ENCODE results near the gene CSMD2.

The CSMD2 gene

DNA sequence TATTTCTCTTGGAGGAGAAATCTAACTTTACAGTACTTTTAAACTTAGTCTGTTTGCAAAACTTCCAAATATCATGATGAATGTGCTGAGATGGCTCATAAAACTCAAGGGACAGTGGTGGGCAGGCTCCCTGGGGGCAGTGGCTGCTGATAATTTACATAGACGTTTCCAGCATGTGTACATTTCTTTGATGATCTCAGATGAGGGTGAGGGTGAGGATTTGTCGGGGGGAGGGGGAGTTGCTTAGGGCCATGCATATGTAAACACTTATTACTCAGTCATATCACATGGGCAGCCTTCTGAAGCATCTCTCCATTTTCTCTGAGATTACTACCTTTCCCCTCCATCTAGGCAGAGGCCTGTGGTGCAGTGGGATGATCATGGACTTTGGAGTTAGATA, 454.1 kb downstream of the CSMD2 start:
- peak in 2 of 3 experiments; percentile 9 to 26 for DNase-seq

DNA sequence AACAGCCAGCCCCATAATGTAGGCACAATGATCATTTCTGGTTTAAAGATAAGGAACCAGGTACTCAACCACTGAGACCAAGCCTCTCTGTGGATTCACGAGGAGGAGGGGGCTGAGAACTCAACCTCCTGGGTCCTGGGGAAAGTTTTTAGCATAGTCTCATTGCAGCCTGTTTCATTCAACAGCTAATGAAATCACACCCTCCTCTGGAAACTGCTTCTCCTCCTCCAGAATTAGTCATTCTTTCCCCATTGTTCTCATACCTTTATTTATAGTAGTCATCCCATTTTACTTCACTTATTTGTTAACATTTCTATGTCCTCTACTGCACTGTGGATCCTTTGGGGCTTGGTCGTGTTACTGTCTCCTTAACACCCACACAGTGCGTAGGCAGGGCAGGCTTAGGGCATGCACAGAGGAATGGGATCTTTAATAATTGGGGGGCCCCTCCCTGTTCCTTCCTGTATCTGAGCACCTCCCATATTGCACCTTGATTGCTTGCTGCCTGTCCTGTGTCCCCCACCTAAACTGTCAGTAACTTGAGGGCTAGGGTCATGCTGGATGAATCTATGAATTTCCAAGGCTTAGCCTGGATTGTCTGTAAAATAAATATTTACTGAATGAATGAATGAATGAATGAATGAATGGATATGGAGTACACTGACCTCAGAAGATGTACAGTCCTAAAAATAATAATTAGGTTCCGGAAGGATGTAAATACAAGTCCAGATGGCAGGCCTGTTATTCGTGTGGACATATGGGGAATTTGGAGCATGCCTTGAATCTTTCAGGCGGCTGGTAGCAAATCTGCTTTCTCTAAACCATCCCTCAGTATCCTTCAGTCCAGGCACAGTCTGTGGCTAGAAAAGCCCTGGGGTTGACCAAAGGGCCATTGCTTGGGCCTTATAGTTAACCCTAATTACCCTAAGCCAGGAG, 455.0 kb downstream of the CSMD2 start:
- no peak for DNase-seq

DNA sequence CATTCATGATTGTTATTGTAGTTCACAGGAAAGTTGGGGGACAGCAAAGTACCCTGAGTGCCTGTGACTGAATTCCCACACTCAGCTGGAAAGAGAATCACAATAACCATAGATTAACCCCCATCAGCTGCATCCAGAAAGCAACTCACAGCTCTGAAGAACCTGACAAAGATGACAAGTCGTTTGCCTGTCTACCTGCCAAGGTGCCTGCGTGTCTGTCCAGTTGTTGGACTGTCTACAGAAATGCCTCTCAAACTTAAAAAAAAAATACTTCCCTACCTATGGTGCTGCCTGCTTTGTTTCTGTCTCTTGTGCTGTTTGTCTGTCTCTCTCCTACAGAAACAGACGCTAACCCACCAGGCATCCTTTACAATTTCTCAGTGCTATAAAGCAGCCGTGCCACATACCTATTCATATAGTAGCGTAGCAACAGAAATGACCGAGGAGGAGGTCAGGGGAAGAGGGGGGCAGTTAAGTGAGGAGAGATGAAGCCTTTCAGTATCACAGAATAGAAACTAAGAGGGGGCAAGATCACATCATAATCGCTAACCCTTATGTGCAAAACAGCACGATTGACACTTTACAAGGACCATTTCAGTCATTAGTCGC, 455.8 kb downstream of the CSMD2 start:
- no peak for DNase-seq

DNA sequence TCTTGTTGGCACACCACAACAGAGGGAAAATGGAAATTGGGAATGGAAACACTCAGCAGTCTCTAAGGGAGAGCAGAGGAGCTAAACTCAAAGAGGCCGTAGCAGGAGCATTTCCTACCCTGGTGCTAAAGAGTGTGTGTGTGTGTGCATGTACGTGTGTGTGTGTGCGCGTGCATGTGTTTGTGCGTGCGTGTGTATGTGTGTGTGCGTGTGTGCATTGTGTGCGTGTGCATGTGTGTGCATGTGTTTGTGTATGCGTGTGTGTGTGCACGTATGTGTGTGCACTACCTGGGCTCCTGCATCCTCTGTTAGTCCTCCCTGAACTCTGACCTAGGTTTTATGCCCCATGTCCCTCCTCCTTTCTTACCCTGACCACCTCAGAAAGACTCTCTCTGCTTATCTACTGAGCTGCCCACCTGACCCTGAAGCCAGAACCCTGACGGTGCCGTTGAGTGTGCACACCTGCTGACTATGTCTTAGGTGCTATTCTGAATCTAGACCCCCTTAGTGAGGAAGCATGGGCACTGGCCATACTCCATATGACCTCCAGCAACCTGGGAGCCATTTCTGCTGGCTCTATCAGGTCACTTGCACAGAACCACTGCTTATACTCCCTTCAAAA, 458.3 kb downstream of the CSMD2 start:
- DNase-seq: no peak

DNA sequence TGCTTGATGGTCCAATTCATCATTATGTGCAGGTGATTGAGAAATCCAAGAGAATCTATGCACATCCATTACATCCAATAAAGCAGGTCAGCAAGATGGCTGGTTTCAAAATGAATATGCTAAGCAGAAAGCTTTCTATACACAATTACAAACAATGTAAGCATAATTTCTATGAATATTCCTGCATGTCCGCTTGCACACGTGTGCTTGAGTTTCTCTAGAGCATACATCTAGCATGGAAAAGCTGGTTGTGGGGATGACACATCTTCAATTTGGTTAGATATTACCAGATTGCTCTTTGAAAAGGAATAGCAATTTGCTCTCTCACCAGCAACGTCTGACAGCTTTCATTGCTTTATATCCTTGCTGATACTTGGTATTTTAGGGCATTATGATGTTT, 461.6 kb downstream of the CSMD2 start:
- DNase-seq: no peak

DNA sequence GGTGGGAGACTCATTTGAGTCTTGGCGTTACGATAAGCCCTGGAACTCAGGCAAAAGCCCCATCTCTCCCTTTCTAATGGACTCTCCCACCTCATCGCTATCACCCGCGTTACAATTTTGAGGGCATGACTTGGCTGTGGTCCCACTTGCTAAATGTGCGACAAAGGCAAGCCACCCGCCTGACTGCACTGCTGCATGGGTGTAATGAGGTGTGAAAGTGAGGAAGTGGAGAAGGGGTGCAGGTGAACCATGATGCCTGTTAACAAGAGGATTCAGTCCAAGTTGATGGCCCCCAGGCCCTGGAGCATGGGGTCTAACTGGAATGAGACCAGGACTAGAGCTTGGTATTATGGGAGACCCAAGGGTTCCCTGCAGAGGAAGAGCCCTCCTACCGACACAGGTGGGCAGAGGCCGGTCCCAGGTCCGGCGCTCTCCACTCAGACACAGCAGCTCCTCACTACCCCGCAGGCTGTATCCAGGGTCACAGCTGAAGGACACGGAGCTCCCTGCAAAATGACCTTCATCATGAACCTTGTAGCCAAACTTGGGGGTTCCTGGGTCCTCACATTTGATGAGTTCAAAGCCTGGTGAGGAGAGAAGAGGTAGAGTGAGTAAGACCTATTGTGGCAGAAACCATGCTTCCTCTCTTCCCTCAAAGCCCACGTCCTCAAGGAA, 466.5 kb downstream of the CSMD2 start:
- DNase-seq: no peak

DNA sequence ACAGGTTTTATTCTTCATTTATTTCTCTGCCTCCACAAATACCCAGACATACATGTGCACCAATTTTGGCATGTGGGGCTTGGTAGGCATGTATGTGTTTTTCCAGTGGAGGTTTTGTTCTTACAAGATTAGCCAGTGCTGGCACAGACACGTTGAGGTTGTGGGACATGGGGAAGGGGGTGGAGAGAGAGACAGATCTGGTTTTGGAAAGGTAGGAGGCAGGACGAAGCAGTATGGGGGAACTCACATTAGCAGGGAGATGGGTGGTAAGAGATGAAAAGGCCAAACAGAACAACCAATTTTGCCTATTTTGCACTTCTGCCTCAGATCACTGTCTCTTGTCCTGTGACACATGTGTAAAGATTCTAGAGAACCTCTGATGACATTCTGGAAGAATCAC, 467.2 kb downstream of the CSMD2 start:
- DNase-seq: no peak

DNA sequence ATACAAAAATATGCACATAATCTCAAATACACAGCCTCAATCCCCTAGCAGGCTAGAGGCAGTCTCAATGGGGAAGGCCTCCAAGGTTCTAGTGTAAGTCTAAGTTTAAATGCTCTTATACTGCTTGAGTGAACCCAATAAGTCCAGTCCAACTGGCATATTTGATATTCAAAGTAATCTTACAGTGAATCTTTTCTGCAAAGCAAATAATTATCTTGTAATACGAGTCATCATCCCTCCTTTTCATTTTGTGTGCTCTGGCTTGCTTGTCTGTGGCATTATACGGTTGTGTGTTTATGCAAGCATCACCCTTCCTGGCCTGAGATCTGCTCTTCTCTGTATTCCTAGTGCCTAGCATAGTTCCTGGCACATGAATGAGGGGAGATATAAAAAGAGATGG, 468.1 kb downstream of the CSMD2 start:
- DNase-seq: no peak

DNA sequence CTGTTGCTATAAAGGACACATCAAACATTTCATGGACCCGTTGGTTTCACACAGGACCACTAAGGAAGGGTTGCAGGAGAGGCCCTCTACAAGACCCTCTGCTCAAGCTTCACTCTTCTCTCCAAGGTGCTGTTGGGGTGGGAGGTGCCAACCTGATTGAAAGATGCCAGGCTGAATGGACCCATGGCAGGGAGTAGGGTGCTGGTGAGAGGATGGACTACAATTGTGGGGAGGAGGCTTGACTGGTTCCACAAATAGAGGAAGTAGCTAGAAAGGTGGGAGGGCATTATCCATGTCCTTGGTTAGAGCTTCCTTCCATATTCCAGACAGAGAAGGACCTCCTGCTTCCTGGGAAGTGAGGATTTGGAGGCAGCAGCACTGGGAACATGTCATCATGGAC, 468.7 kb downstream of the CSMD2 start:
- no peak for DNase-seq

DNA sequence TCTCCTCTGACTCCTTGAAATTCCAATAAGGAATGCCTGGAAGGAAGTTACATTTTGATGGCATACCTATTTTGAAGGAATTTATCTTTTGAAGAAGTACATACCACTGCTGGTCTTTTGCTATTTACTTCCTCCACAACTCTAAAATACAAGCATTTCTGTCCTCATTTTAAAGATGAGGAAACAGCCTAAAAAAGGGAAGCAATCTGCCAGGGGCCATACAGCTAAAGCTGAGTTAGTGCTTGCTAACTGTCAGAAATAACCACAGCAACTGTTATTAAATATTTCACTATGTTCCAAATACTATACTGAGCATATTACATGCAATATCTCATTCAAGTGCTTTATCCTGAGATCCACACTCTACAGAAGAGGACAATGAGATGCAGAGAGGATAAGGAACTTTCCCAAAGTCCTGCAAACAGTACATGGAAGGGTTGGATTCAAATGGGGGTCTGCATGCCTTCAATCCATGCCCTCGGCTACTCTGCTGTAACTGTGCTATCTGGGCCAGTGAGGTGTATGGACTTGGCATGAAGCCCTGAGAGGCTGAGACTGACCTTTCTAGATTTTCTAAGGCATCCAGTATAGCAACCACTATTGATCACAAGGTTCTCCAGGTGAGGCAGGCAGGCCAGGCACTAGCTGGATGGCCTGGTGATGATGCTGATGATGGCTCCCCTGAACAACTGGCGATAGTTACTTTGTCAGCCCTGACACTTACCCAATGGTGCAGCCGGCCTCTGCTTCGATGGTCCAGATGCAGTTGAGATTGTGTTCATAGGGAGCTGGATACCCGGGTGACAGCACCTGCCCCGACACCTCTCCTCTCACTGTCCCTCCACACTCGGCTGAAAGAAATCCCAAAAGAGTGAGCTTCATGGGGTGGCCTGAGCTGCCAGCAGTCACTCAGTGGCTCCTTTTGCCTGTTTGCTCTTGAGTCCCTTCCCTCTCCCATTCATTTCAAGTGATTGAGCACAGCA, 472.5 kb downstream of the CSMD2 start:
- DNase-seq: no peak

DNA sequence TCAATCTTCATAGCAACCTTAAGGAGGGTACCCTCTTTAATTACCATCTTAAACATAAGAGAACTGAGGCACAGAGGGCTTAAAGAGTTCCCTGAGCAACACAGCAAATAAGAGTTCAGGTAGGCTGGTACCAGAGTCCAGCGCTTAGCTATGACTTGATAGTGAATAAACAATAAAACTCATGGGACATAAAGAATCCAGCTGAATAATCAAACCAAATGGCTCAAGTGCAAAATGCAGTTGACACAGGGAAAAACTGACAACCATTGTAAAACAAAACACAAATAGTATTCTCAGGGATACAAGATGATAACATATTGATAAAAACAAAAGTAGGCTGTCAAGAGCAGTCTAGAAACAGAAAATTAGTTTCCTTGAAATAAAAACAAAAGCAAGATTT, 478.0 kb downstream of the CSMD2 start:
- DNase-seq: peak in 1 of 3 experiments; percentile 38

DNA sequence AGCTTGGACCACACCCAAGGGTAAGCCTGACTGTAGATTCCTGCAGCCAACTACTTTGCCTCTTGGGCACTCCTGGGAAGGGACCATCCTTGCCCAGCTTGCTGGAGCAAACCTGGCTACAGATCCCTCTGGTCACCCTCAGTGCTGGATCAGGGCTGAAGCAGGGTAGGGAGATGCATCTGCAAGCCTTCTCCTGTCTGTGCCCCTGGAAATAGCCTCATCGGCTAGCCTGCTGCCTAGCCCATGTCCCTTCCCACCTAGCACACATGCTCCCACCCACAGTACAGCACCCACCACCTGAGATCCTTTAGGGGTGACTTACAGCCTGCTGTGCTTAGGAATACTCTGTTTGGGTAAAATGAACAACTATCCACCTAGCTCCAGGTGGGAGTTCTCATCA, 478.5 kb downstream of the CSMD2 start:
- DNase-seq: no peak

DNA sequence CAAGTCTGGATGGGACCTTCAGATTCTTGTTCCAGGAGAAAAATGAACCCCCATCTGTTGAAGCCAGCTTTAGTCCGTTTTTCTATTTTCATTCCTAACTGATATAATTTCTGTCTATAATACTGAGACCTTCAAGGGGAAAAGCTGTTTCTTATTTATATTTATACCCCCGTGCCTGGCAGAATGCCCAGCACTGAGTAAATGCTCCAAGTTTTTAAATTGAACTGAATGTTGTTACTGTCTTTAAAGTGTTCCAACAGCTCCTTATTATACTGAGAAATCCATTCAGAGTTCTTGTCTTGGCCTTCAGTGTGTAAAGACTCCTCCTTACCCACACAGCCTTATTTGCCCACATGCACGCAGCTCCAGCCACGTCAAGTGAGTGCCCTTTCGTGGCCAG, 479.8 kb downstream of the CSMD2 start:
- no peak for DNase-seq

DNA sequence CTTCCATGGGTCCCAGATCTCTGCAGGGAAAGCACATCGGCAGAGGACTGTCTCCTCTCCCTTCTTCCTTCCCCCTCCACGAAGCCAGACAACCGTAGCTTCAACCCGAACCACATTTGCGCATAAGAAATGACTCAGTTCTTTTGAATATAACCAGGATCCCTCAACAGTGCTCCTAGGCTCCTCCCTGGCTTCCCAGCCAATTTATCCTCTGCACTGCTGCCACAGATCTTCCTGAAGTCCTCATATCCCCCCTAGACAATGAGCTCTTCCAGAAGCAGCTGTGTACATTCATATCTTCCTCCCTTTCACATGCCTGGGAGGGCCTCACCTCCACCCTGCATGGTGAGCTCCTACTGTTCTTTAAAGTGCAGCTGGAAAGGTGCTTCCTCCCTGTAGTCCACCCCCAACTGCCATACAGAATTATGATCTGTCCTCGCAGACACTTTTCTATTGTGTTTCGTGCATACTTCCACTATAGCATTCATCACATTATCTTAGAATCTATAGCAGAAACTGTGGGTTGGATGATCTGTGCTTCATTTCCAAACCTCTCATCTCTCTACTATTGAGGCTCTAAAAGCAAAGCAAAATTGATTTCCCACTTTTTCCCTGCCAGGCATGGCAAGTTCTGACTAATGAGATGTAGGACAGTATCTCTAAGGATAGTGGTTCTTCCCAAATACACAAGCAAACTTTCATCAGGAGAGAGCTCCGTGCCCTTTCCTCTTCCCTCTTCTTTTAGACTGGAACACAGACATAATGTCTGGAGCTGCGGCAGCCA, 480.4 kb downstream of the CSMD2 start:
- DNase-seq: peak in 2 of 3 experiments; percentile 1 to 18

DNA sequence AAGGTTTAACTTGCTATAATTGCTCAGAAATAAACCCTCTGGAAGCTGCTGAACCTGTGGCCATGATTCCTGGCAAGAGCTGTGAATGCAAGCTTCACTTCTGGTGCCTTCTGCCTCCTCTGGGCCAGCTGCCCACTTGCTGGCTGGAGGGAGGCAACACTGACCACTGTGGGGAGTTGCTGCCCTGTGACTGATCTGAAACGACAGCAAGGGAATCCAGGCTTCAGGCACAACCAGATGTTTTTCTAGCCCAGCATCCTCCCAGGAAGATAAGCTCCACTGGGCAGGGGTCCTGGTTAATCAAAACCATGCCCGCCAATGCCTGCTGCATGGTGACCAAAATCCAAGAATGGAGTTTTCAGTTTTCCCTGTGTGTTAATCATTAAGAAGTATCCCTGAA, 481.1 kb downstream of the CSMD2 start:
- DNase-seq: no peak

DNA sequence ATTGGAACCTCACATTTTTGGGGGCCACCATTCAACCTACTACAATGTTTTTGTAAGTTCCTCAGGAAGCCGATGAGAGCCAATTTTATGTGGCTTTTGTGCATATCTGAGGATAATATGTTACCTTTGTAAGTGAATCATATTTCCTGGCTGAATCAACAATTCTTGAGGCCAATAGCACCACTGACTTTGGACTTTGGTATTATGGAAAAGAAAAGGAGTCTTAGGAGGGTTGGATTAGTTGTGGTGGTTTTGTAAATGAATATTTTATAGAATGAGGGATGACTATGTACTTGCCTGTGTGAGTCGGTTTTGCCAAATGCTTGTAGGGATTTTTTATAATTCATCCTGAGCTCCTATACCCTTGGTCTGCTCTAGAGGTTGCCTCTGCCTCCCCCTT, 482.7 kb downstream of the CSMD2 start:
- DNase-seq: no peak

DNA sequence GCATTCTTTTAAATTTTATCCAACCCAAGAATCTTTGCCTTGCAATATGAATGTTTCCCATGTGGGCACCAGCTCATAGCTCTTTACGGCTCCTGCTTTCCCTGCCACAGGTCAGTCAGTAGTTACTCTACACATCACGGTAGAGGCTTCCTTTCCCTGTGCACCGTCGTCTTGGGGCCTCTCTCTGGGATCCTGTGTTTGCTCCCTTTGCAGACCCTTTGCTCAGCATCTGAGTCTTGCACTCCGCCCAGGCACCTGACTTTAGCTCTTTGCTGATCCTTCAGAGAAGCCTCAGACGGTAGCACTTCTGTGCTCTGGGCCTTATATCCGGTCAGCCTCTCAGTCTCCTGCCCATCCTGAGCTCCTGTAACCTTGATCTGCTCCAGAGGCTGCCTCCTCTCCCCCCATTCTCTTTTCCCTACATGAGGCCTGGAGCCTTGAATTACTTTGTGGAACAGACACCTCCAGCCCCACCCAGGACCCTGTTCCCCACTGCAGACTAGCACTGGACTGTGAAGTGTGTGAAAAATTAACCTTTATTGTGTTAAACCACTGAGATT, 484.7 kb downstream of the CSMD2 start:
- no peak for DNase-seq

DNA sequence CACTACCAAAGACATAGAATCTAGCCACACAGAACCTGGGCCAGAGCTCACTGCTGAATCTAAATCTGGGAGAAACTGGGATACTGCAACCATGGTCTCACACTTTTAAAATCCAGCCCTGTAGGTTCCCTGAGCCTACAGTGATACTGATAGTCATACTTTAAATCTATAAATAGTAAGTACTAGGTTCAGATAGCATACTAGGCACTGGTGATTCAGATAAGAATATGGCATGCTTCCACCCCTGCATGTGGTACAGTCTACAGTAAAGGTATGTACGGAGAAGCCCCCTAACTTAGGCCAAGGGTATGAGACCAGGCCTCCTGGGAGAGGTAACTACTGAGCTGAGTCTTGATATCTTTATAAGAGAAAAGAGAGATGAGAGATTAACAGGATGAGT, 494.5 kb downstream of the CSMD2 start:
- no peak for DNase-seq

DNA sequence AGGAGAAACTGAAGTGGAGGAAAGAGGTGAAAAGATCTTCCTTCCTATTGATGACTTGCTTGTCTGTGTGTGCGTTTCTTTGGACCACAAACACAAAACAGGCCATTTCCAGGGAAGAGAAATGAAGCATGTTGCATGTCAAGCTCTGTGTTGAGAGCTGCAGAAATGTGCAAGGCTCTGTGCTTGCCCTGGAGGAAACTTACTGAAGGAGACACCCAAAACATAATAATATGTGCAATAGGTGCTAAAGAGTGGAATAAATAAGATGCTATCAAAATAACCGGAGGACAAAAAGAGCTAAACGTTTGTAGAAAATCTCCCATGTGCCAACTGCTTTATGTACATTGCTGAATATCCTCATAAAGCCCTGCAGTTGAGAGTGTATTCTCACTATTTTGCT, 496.3 kb downstream of the CSMD2 start:
- DNase-seq: no peak

DNA sequence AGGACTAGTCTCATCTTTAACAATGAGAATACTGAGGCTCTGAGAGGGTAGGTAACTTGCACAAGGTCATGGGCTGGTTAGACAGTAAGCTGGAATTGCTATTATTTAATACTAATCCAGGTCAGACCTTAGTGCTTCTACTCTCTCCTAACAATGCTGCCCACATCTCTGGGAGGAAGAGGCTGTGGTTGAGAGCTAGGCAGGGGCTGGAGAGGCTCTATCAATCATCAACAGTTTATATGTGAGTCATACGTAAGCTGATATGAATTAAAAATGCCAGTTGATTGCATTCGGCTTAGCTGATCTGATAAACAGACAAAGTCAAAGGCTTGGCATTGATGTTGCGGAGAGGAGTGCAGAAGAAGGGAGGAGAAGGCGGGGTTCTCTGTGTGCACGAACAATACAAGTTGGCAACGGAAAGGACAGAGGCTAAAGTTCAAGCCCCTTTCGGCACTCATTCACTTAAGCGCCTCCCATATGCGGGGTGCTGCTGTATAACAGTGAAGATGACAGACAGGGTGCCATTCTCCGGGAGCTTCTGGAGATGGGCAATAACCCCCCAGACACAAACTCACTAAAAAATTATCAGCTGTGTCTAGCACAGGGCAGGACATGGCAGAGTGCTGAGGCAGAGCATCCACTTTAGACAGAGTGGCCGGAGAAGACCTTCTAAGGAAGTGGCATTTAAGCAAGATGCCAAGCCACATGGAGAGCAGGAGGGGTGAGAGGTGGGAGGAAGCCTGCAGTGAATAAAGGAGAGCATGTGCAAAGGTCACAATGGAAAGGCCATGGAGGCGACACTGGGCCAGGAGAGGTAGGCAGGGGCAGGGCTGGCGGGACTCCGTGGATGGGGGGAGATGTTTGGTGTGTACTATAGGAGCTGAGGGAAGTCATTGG, 497.4 kb downstream of the CSMD2 start:
- no peak for DNase-seq

All from NCI-H1417 (cell line).